GM10248 (cell line): Measurements from ENCODE around the gene ST7.

Source experiments
- CTCF ChIA-PET: fragments of 300-600 bp; sonication (Branson Sonifier 250); formaldehyde crosslinking; extraction: SDS; loops from one replicate; lab custom pipeline; 2021; ENCODE audit warnings: antibody characterized with exemption; lab: Yijun Ruan, JAX
- POLR2A ChIA-PET: fragments of 350-650 bp; sonication (Branson Sonifier 250); formaldehyde crosslinking; extraction: SDS; loops from one replicate; lab custom pipeline; 2020; ENCODE audit warnings: antibody characterized with exemption; lab: Yijun Ruan, JAX
- DNase-seq: peaks from one replicate; pipeline ENCODE4 v3.0.0; 2012; ENCODE audit errors: extremely low spot score
- CTCF ChIP-seq: IDR thresholded peaks from 2 replicates; pipeline ENCODE4 v1.5.1; 2012; ENCODE audit warnings: mild to moderate bottlenecking, low read depth; ENCODE audit errors: extremely low read depth, missing control alignments, control extremely low read depth

Gene ST7

GRCh38 chr7:116977172-116977571 lies 23.9 kb downstream of the ST7 start:
- POLR2A ChIA-PET, result no interaction called here
- CTCF ChIA-PET, result interaction anchor here (1.1 to 2.6 kb wide), 3 partner anchors 8 to 150 kb away, joined by 3 to 11 read pairs (median 8); no protein-coding TSS in a partner anchor
- TF ChIP-seq CTCF, result no peak
- DNase-seq, result no peak

- TF ChIP-seq CTCF, result no peak
- ChIA-PET CTCF (interaction anchor here (0.6 to 2.6 kb wide), 5 partner anchors 10 to 149 kb away, joined by 3 to 11 read pairs (median 3); no protein-coding TSS in a partner anchor), POLR2A (no interaction called here)
- DNase-seq, result no peak
Observed at GRCh38 chr7:116978006-116978405, 24.7 kb downstream of the ST7 start.

GRCh38 chr7:116979430-116979829 lies 26.1 kb downstream of the ST7 start:
- DNase-seq, result no peak
- POLR2A ChIA-PET, result no interaction called here
- no peak for TF ChIP-seq CTCF
- CTCF ChIA-PET, result interaction anchor here (0.9 to 2.6 kb wide), 5 partner anchors 9 to 148 kb away, joined by 3 to 11 read pairs (median 3); no protein-coding TSS in a partner anchor

- TF ChIP-seq CTCF, result no peak
- CTCF ChIA-PET, result interaction anchor here (1.3 kb wide), 1 partner anchor 134 kb away, joined by 3 read pairs; no protein-coding TSS in a partner anchor
- no peak for DNase-seq
- POLR2A ChIA-PET, result no interaction called here
Observed at GRCh38 chr7:116980354-116980753, 27.1 kb downstream of the ST7 start.

- TF ChIP-seq CTCF, result no peak
- ChIA-PET POLR2A (no interaction called here), CTCF (interaction anchor here (0.8 to 1.7 kb wide), 5 partner anchors 10 to 145 kb away, joined by 3 to 5 read pairs (median 4); no protein-coding TSS in a partner anchor)
- DNase-seq, result no peak
Observed at GRCh38 chr7:116981939-116982338, 28.6 kb downstream of the ST7 start.

GRCh38 chr7:116984511-116984910 lies 31.2 kb downstream of the ST7 start:
- ChIA-PET POLR2A (interaction anchor here (0.9 kb wide), 1 partner anchor 12 kb away, joined by 3 read pairs; no protein-coding TSS in a partner anchor), CTCF (interaction anchor here (0.8 to 8.7 kb wide), 24 partner anchors 8 to 150 kb away, joined by 3 to 274 read pairs (median 8); partner anchors contain the start of gene ST7)
- TF ChIP-seq CTCF, result no peak
- DNase-seq, result no peak
